Lung (tissue), 12 donors: Measurements from ENCODE around the gene TRIOBP. TPM values are rescaled to one million over a fixed set of nuclear protein-coding genes. Genes with fewer than 3 reads are reported as not detected.

Experiments
- ATAC-seq: fragments of 200-7000 bp; cut with Tn5 transposase; one replicate; pipeline ENCODE4 v1.9.1; 2020; ENCODE audit warnings: moderate number of reproducible peaks; ENCODE audit not compliant: insufficient read depth, low FRiP score
- DNase-seq, 3 donors: peaks; one replicate each; pipeline ENCODE4 v3.0.0-alpha.2; 2013 to 2017
- H3K27ac ChIP-seq, 2 donors: one replicate each; pipeline ENCODE4 v1.5.1; 2013; ENCODE audit warnings: mild to moderate bottlenecking in 2 of 2, moderate library complexity in 2 of 2, control low read depth in 1 of 2, inconsistent platforms in 1 of 2, low read depth in 1 of 2, low read length in 1 of 2
- H3K27me3 ChIP-seq, 3 donors: one replicate each; pipeline ENCODE4 v1.5.1; 2013; ENCODE audit warnings: low read length in 2 of 3; ENCODE audit not compliant: control insufficient read depth in 3 of 3, insufficient read depth in 3 of 3
- H3K36me3 ChIP-seq, 4 donors: one replicate each; pipeline ENCODE4 v1.5.1; 2013; ENCODE audit warnings: low read length in 4 of 4, mild to moderate bottlenecking in 1 of 4, moderate library complexity in 1 of 4; ENCODE audit not compliant: control insufficient read depth in 4 of 4, insufficient read depth in 4 of 4
- H3K4me1 ChIP-seq, 5 donors: one replicate each; pipeline ENCODE4 v1.5.1; 2013; ENCODE audit warnings: low read length in 5 of 5, mild to moderate bottlenecking in 2 of 5, moderate library complexity in 1 of 5; ENCODE audit not compliant: control insufficient read depth in 5 of 5, insufficient read depth in 5 of 5
- H3K4me3 ChIP-seq: one replicate; pipeline ENCODE4 v1.5.1; 2013; ENCODE audit warnings: mild to moderate bottlenecking, control low read depth, moderate library complexity
- H3K9ac ChIP-seq, 2 donors: one replicate each; pipeline ENCODE4 v1.5.1; 2013; ENCODE audit warnings: low read length in 2 of 2, control low read depth in 1 of 2; ENCODE audit not compliant: insufficient read depth in 1 of 2
- H3K9me3 ChIP-seq, 4 donors: one replicate each; pipeline ENCODE4 v1.5.1; 2013; ENCODE audit warnings: low read length in 3 of 4, mild to moderate bottlenecking in 1 of 4, moderate library complexity in 1 of 4; ENCODE audit not compliant: control insufficient read depth in 4 of 4, insufficient read depth in 3 of 4
- CTCF ChIP-seq: IDR thresholded peaks from 2 replicates; pipeline ENCODE4 v1.5.1; 2012; ENCODE audit warnings: mild to moderate bottlenecking; ENCODE audit errors: control extremely low read depth, extremely low read depth
- WGBS, 2 donors: extraction: QIAGEN DNeasy Blood & Tissue Kit; methylation state at CpG; one replicate each; pipeline ENCODE4 v1.1.7; 2013; 5-methylcytosine and 5-hydroxymethylcytosine counted together
- polyA plus RNA-seq, 2 donors: library from polyadenylated mRNA; stranded (reverse); fragments of 200-250 nt; gene quantifications; one replicate each; pipeline ENCODE4 v1.2.1, GENCODE V29; 2013
- total RNA-seq, 2 donors: library from RNA; depleted of rRNA in 1 of 2; stranded (reverse); fragments of >200 nt in 1 of 2; gene quantifications; one replicate each; pipeline ENCODE4 v1.2.1, GENCODE V29; 2014 to 2021
- donor health status: control.
- donor health status: control.
- donor health status: Bipolar disorder and iron deficiency.
- donor health status: healthy.
- donor health status: DM: yes; HTN: yes; CAD: no.

The TRIOBP gene
- total and polyA plus RNA-seq, 4 donors: 37.1 to 105 (median 85.0) TPM

GRCh38 chr22:37751449-37752188 is 54.8 kb downstream of the TRIOBP start:
- 53 to 77% methylated on average over 11 of the region's 11 CpGs for WGBS, 2 donors
- Histone ChIP-seq H3K4me1 (peaks cover 13 to 48% (median 33%) of the 10 kb centered on the region in 5 donors), H3K36me3 (peaks cover 0 to 25% (median 21%) of the 10 kb centered on the region in 4 donors), H3K4me3 (no peak overlapping the region), H3K27me3 (no peaks in the 10 kb centered on the region), H3K27ac (peak overlapping the region; percentile 87 to 99), H3K9ac (no peak overlapping the region), H3K9me3 (no peaks in the 10 kb centered on the region)
- DNase-seq (no peak), ATAC-seq (no peak)
- no peak for TF ChIP-seq CTCF

GRCh38 chr22:37752189-37753087 is 55.6 kb downstream of the TRIOBP start:
- no peaks in the 10 kb centered on the region for H3K9me3 ChIP-seq
- peak; percentile 49 to 72 (median 58) for DNase-seq
- H3K4me3 ChIP-seq: no peak overlapping the region
- no peak for TF ChIP-seq CTCF
- 35 to 56% methylated on average over 17 of the region's 17 CpGs for WGBS, 2 donors
- H3K27ac ChIP-seq: peak overlapping the region; percentile 84 to 99
- H3K36me3 ChIP-seq: peaks cover 0 to 33% (median 25%) of the 10 kb centered on the region in 4 donors
- H3K27me3 ChIP-seq: no peaks in the 10 kb centered on the region
- H3K4me1 ChIP-seq: peaks cover 13 to 48% (median 33%) of the 10 kb centered on the region in 5 donors
- peak; percentile 83 for ATAC-seq
- H3K9ac ChIP-seq: no peak overlapping the region

- H3K4me1 ChIP-seq: peaks cover 1 to 42% (median 22%) of the 10 kb centered on the region in 5 donors
- H3K9ac ChIP-seq: no peak overlapping the region
- H3K4me3 ChIP-seq: no peak overlapping the region
- ATAC-seq: no peak
- no peaks in the 10 kb centered on the region for H3K27me3 ChIP-seq
- H3K27ac ChIP-seq: peak overlapping the region; percentile 29 to 99
- TF ChIP-seq CTCF: no peak
- DNase-seq: no peak
- peaks cover 0 to 45% (median 32%) of the 10 kb centered on the region in 4 donors for H3K36me3 ChIP-seq
- 81 to 82% methylated on average over 10 of the region's 10 CpGs for WGBS, 2 donors
- no peaks in the 10 kb centered on the region for H3K9me3 ChIP-seq
Observed at GRCh38 chr22:37753746-37754145, 56.9 kb downstream of the TRIOBP start.
